Stimulated activated CD8-positive, alpha-beta memory T cell treated with anti-CD3 and anti-CD28 coated beads, Interleukin-7, amount 100 ng/mL, for 1 hour (primary cell): ENCODE results near the gene TUBA1A.
"Not testable (repeated sequence)": the region's sequence is repeated elsewhere in the genome, so short reads cannot be mapped to it uniquely, and the experiment has no call there.

Source experiments
- DNase-seq, 2 donors: peaks; one replicate each; pipeline ENCODE4 v3.0.0-alpha.2; 2020; ENCODE audit warnings: low read depth in 2 of 2

Gene TUBA1A

GRCh38 chr12:49154221-49154620 is 34.7 kb downstream of the TUBA1A start:
- no peak for DNase-seq

- no peak for DNase-seq
These were observed 41.5 kb downstream of the TUBA1A start for GRCh38 chr12:49147384-49147783.

GRCh38 chr12:49146406-49146805 is 42.5 kb downstream of the TUBA1A start:
- DNase-seq: no peak

GRCh38 chr12:49144384-49144783 is 44.5 kb downstream of the TUBA1A start:
- no peak for DNase-seq

GRCh38 chr12:49138999-49139398 is 49.9 kb downstream of the TUBA1A start:
- DNase-seq: no peak

- DNase-seq: no peak
These were observed 50.3 kb downstream of the TUBA1A start for GRCh38 chr12:49138587-49138986.

GRCh38 chr12:49137476-49137875 is 51.4 kb downstream of the TUBA1A start:
- no peak for DNase-seq

GRCh38 chr12:49136997-49137396 is 51.9 kb downstream of the TUBA1A start:
- DNase-seq: not testable (repeated sequence)
